HG02610 (cell line): ENCODE results near the gene LEF1.
A peak's percentile ranks its signal among the peaks of the same experiment; 100 is the strongest.
"Not testable (repeated sequence)": the region's sequence is repeated elsewhere in the genome, so short reads cannot be mapped to it uniquely, and the experiment has no call there.

ENCODE experiments used
- ATAC-seq: cut with Tn5 transposase; IDR thresholded peaks from one replicate; pipeline ENCODE4 v1.9.1; 2021; ENCODE audit warnings: mild to moderate bottlenecking, moderate library complexity; ENCODE audit not compliant: unreplicated experiment

LEF1 gene

DNA sequence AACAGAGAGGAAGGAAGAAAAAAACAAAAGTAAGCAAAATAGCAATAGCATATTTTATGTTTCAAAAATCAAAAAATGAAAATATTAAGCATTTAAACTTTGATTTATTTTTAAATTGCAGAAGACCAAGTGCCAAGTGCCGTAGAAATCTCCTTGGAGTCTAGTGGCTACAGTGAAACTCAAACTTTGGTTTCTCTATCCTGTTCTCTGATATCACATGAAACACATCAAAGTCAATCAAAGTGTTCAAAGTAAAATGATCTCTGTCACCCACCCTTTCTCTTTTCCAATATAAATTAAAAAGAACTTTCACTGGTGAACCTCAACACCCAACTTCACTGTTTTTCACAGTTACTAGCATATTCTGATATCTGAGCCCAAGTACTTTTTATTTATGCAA, 98.0 kb downstream of the LEF1 start:
- no peak for ATAC-seq

DNA sequence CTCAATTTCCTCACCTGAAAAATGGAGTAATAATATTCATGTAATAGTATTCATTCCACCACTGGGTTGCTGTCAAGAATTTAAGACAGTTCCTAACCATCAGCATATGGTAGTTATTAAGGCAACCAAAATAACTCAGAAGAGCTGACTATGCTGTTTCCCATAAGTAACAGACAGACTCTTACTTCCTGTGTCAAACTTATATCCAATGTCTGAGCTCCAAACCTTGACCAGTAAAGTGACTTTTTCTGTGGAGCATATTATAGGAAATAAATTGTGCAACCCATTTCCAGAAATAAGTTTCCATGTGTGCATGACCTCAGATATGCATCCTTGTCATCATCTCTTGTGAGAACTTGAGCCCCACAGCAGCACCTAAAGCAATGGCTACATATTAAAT, 100.3 kb downstream of the LEF1 start:
- ATAC-seq = no peak

DNA sequence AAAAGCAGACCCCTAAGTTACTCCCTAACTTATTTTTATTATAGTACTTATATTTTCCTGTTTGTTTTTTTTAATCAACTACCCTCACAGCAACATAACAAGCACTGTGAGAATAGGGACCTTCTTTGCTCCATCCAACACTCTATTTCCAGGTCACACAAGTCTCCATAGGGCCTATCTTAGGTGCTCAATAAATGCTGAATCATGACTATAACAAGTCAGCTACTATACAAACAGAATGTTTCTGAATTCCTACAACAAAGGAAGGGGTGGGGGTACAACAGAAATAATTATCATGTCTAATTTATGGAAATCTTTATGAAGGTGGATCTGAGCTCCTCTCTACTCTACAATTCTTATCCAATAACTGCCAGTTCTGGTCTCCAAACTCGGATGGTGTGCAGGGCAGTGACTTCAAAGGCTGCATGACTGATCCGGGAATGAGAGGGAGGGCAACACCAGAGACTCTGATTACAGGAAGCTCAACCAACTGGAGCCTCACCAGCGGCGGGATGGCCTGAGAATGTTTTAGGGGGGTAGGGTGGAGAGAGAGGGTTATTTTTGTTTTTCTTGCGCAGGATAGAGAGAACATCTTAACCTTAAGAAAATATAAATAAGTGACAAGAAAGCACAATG, 107.9 kb downstream of the LEF1 start:
- ATAC-seq = no peak

DNA sequence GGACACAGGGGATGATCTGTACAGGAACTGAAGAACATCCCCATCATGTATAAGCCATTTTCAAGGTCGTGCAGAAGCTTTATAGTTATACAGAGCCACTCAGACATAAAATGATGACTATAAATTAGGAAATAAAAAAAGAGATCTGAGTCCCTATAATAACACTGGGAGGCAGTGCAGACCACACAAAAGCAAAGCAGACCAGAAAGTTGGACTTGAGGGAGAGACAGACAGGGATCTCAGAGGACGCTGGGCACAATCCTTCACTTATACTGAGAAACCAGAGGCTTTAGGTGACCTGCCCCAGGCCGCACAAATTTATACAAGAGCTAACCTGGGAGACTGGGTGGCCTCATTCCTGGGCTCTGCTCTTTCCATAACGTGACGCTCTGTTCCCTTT, 108.6 kb downstream of the LEF1 start:
- no peak for ATAC-seq

DNA sequence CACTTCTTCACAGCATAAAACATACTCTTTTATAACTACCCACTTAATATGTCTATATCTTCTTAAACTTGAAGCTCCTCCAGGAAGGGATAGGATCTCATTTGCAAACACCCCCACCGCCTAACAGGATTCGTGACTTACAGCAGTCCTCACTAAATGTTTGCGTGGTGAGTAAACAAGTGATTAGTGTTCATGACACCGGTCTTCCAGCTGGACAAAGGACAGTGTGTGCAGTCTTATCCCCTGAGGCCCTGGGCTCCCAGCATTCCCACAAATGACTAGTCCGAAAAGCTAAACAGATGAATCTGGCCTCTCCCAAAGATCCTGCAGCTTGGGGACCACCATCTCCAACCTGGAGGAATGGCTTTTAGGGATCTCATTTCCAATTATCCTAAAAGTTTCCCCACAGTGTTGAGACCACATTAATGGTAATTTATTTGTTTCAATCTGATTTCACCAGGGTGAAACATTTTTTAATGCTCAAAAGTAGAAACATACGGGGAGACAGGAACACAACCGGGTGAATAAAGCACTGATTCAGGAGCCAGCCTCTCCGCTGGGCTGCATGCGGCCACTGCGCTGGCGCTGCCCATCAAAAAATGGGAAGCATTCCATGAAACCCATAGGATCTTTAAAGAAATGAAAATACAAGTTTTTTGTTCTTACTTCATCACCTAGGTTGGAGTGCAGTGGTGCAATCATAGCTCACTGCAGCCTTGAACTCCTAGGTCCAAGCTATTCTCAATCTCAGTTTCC, 109.9 kb downstream of the LEF1 start:
- no peak for ATAC-seq

DNA sequence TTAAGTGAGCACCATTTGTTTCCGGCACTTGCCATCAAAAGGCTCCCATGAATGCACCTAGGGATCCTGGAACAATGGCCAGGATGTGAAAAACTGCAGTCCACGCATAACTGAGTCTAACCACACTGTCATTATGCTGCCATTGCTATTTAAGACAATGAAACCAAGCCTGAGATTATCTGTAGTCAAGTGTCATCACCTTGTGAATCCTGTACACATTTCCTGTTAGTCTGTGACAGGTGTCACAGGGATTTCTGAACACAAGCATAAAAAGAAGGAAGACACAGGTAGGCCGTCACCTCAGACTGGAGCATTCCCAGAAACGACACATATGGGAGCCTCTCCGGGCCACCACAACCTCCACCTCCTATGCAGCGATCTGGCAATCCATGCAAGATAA, 112.3 kb downstream of the LEF1 start:
- no peak for ATAC-seq

DNA sequence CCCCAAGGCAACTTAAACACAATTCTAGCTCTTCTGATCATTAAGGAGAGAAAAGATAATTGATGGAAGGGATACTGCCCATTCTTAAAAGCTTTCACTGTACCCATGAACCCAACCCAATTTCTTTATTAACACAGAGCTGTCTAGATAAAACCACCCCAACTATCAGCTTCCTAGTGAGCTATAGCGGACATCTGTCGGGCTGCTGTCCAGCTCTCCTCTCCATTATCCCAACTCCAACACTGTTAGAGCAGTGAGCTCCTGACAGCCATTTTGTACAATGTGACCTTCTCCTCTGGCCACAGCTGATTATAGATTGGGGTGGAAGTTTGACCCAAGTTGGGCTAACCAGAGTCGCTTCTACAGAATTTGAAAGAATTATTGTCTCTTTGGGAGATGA, 112.9 kb downstream of the LEF1 start:
- ATAC-seq = no peak

DNA sequence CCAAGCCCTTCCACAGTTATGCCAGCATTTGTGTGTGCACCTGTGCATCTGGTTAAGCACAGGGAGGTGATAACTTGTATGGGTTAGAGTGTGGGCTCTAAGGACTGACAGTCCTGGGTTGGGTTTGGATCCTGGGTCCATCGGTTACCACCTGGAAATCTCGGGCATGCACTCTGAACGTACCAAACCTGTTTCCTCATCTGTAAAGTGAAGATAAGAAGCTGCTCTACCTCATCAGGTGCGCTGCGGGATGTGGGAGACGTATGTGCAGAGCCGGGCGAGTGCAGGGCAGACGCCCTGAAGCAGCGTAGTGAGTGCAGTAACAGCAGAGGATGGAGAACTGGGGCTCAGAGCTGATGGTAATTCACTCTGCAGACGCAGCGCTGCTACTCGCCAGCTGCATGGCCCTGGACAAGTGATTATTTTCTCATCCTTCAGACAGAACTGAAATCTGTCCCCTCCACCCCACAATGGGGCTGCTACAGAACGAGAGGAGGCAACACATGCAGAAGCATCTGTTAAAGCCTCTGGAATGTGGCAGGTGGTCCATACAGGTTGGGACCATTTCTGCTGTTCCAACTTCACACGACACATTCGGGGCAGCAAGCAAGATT, 114.6 kb downstream of the LEF1 start:
- no peak for ATAC-seq

DNA sequence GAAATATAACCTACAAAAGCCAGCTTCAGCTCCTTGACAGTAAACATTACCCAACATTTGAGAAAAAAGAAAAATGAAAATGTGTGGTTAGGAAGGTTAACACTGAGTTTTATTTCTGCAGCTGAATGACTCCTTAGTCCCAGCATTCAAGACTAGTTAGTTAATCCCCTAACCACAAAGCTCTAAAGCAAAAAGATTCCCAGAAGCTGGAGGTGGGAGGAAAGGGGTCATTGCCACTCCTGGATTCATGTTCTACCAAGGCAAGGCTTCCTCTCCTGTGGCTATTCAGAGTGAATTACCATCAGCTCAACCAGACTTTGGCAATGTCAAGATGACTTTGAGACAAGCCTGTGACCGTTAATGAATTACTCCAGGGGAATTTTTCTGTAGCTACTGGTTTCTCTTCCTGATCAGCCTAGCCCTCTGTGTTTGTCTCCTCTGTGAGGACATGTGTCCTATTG, 115.5 kb downstream of the LEF1 start:
- peak; percentile 81 for ATAC-seq

DNA sequence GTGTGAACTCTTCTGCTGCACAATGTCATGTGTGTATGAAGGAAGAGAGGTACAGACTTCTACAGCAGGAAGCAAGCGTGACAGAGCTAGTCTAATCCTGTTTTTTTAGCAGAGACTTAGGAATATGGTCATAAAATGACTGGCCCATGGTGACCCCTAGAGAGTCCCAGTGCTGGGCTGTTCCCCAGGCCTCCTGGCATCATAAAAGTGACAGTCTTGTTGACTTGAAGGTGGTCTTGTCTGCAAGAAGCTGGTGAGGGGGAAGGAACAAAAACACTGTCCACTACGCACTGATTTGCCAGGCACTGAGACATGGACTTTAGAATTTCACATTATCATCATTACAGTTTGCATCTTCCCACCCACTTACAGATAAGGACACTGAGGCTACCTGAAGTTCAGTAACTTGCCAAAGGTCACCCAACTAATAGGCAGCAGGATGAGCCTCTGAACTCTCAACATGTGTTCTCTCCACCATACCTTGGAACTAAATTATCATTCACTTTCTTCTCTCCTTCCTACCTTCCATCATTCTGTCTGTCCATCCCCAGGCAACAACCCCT, 116.1 kb downstream of the LEF1 start:
- ATAC-seq = no peak

DNA sequence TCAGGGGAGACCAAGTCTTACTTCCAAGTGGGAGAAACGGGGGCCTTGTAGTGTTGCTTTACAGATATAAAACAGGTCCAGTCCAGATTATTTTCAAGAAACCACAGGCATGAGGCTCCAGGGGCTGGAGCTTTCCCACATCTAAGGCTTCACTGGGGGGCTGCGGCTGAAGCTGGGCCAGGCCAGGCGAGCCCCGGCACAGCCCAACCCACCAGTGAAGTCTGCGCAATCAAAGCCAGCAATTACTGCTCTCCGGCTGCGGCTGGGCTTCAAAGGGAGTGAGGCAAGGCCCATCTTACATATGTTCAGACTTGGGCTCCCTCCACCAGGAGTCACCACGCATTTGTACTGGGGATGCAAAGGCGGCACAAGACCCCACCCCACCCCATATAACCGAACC, 117.4 kb downstream of the LEF1 start:
- no peak for ATAC-seq

DNA sequence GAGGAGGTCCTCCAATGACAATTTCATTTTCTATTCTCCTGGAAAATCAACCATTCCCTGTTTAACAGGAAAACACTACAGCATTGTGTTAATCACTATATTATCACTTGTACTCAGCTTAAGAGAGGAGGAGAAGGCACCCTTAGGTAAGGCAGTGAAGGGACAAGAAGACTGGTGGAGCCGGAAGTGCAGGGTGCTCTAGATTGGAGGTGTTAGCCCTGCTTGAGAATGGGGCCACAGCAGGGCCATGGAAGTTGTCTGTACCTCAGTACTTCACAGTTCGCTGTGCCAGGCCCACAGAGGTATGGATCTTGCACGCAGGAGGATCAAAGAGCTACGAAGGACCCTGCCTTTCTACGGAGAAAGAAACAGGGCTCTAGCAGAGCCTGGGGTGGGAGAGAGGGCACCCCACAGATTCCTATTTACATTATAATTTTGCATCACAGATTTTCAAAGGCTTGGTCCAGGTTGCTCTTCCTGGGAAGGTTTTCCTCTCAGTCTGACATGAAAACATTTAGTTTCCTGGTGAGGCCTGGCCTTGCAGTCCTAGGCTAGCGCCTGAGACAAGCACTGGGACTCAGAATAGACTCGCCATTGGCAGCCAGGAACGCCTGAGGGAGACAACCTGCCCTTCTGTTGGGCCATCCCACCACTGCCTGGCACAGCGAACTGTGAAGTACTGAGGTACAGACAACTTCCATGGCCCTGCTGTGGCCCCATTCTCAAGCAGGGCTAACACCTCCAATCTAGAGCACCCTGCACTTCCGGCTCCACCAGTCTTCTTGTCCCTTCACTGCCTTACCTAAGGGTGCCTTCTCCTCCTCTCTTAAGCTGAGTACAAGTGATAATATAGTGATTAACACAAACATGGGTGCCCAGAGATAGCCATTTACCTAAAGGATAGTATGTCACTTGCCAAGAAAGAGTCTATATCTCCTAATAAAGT, 118.3 kb downstream of the LEF1 start:
- not testable (repeated sequence) for ATAC-seq

DNA sequence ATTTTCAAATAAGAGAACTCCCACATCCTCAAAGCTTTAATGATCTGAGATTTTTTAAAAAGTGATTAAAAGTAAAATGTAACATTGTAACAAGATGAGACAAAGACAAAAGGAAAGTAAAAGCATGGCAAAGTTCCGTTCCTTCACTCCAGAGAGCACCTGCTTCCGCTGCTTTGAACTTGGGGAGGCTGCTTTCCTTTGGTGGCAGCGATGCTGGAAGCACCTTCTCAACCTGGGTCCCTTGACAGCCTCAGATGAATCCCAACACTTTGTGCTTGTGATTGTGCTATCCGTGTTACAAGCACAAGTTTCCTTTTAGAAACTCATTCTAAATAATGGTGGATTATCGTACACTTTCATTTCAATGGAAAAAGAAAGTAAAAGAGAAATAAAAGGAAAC, 119.3 kb downstream of the LEF1 start:
- no peak for ATAC-seq

DNA sequence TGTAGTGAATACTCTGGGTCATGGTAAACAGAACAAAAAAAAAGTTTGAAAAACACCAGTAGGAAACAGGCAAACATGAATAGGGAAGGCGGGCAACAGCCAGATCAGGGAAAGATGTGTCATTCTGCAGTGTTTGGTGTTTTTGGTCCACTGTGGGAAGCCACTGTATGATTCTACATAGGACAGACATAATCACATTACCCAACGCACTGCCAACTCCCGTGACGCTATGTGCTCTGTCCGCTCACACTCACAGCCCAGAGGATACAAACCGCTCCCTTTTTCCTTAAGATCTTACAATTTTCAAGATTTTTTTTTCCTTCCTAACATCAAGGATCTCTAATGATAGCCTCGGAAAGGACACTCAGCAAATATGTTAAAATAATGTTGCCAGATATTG, 119.7 kb downstream of the LEF1 start:
- ATAC-seq = no peak

DNA sequence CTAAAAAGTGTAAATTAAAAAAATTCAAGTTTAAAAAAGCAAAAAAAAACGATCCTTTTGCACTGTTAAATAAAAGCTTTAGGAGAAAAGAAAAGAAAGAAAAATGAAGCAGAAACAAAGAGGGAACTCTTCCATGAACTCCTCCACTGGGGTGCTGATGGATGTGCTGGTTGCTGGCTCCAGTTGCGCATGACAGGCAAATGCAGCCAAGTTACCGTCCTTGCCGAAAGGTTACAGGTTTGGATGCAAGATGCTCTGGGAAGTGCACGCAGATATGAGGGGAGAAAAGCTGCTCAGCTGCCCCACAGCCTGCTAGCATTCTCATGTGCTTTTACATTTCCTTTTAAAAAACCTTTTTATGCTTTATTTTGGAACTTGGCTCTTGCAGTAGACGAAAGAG, 120.6 kb downstream of the LEF1 start:
- no peak for ATAC-seq

DNA sequence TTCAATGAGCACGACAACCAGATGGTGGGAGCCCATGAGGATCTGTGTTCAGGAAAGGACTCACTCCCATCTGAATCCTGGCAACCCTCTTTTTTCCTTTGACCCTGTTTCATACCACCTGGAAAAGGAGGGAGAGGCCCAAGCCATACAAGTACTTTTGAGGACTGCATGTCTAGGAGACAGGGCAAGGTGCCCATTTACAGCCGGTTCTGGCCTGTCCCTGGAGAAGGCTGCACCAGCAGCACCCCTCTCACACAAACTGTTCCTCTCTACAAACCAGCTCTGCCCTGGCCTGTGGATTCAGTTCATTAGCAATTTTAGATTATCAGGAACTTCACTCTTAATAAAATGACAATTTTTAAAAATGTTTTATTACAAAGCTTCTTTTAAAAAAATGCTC, 121.5 kb downstream of the LEF1 start:
- ATAC-seq = no peak

DNA sequence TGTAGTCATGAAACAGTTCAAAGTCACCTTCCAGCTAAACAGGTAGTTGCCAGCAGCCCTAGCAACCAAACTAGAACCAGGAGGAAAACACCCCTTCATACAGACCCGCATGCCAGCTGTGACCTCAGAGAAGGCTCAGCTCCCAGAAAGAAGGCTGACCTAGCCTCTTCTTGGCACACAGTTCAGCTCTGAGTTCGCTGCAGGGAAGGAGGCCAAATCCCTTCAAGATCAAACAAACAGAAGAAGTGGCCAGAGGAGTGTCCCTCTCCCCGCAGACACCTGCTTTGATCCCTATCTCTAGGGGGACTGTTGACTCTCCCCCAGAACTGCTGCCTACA, 123.1 kb downstream of the LEF1 start:
- no peak for ATAC-seq

DNA sequence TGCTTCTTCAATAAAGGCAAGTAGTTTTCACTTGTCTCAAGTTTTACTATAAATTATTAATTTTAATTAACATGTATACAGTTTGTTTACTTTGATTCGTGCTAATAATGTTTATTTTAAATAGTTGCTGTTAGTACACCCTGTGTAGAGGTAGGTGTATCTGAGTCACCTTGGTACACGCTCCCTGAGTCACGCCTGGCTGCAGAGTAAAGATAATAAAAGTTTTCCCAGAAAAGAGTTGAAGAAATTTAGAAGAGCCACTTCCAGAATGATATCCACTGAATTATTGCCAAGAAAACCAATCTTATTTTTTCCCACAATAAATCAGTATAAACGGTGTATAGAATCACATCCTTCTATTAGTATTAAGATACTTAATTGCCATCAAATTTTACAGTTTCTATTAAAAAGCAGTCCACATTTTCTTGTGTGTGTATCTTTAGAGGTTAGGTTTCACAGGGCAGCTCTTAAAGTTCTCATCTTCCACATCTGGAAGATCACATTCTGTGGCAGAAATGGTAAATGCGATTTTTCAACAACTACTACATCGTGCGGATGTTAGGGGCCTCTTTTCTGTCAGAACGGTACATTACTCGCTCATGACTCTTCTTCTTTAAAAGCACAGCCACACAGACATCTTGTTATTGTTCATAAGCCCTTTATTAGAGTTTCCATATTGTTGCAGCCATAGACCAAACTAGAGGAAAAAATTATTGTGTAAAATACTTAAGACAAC, 123.6 kb downstream of the LEF1 start:
- no peak for ATAC-seq

DNA sequence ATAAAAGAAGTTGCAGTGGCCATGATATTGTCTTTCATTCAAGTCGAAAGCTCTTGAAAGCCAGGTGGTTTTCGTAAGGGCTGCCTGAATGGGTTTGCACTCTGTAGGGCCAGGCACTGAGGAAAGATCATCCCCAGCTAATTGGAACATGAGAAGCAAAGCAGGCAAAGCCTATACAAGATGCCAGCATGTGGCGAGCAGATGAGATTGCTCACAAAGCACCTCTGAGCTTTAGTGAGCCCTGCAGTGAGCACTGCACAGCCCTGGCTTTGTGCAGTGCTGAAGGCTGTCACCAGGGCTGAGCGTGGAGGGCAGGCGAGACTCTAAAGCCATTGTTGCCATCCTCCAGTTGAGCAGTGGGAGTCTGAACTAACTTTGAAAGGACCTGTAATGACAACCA, 125.2 kb downstream of the LEF1 start:
- no peak for ATAC-seq

DNA sequence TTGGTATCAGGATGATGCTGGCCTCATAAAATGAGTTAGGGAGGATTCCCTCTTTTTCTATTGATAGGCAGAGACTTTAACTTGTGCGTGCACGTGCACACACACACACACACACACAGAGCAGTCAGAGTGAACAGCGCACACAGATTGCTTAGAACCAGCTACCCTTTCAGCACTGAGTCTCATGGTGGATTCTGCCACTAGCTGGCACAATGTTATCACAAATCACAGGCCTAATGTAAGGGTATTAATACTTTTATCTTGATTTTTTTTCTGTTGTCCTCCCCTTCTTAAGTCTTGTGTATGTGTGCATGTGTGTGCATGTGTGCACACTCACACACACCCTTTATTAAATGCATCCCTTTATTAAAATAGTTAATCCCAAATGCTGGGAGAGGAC, 125.8 kb downstream of the LEF1 start:
- no peak for ATAC-seq
